NCI-H187 (cell line): Measurements from ENCODE around the gene MEF2D.

ENCODE experiments used
- DNase-seq, 2 experiments: peaks; one replicate each; lab custom pipeline; 2025; lab: John Stamatoyannopoulos, UW

The MEF2D gene

GRCh38 chr1:156440654-156441437 is 59.7 kb downstream of the MEF2D start:
- DNase-seq = no peak

GRCh38 chr1:156439777-156440183 is 60.8 kb downstream of the MEF2D start:
- DNase-seq = no peak

GRCh38 chr1:156439036-156439776 is 61.4 kb downstream of the MEF2D start:
- DNase-seq = no peak

GRCh38 chr1:156438278-156438987 is 62.1 kb downstream of the MEF2D start:
- no peak for DNase-seq

- no peak for DNase-seq
Measured at GRCh38 chr1:156437037-156437867, 63.3 kb downstream of the MEF2D start.

- no peak for DNase-seq
Measured at GRCh38 chr1:156436141-156437036, 64.2 kb downstream of the MEF2D start.

- no peak for DNase-seq
Measured at GRCh38 chr1:156435545-156436140, 64.9 kb downstream of the MEF2D start.

- DNase-seq = no peak
Measured at GRCh38 chr1:156434989-156435544, 65.5 kb downstream of the MEF2D start.

GRCh38 chr1:156433602-156434001 is 67.0 kb downstream of the MEF2D start:
- no peak for DNase-seq

GRCh38 chr1:156433032-156433431 is 67.5 kb downstream of the MEF2D start:
- DNase-seq = no peak

- no peak for DNase-seq
Measured at GRCh38 chr1:156432669-156433018, 67.9 kb downstream of the MEF2D start.

- DNase-seq = no peak
Measured at GRCh38 chr1:156431769-156432668, 68.6 kb downstream of the MEF2D start.

- DNase-seq = no peak
Measured at GRCh38 chr1:156431366-156431765, 69.2 kb downstream of the MEF2D start.

GRCh38 chr1:156430866-156431265 is 69.7 kb downstream of the MEF2D start:
- no peak for DNase-seq

- DNase-seq = no peak
Measured at GRCh38 chr1:156430303-156430702, 70.3 kb downstream of the MEF2D start.

- DNase-seq = no peak
Measured at GRCh38 chr1:156429313-156430060, 71.1 kb downstream of the MEF2D start.

- DNase-seq = no peak
Measured at GRCh38 chr1:156428746-156429288, 71.8 kb downstream of the MEF2D start.

GRCh38 chr1:156427957-156428356 is 72.6 kb downstream of the MEF2D start:
- no peak for DNase-seq
